Measurements from ENCODE around the gene INIP. TPM values are rescaled to one million over a fixed set of nuclear protein-coding genes. Genes with fewer than 3 reads are reported as not detected.
A peak's percentile ranks its signal among the peaks of the same experiment; 100 is the strongest.

Gene INIP
- total and polyA plus RNA-seq, 9 of the 15 experiments (the other 6 are each of a cell fraction or from before 2014, with no cell fraction given) = 11.9 to 87.9 (median 37.3) TPM

- TF ChIP-seq RBBP5 (IDR thresholded peaks at IDR 0.05; ENCODE audit: borderline replicate concordance, insufficient read depth, low read length, poor library complexity, severe bottlenecking) (peak; percentile 83), CSDE1 (IDR thresholded peaks at IDR 0.05) (no peak), SRF (CRISPR knock-in tag; IDR thresholded peaks at IDR 0.05) (no peak), TEAD1 (CRISPR knock-in tag; IDR thresholded peaks at IDR 0.05) (peak in 1 of 2 experiments; percentile 53; a peak in 1 of 4 replicates), SAFB2 (IDR thresholded peaks at IDR 0.05; ENCODE audit: borderline replicate concordance, low read depth, low read length, severe bottlenecking) (no peak), JUNB (CRISPR knock-in tag; conservative IDR thresholded peaks at IDR 0.05) (no peak), POLR2B (IDR thresholded peaks at IDR 0.05; ENCODE audit: low read depth, partially characterized antibody) (peak; percentile 82), STAG1 (CRISPR knock-in tag; IDR thresholded peaks at IDR 0.05; ENCODE audit: borderline replicate concordance) (no peak), ILF3 (IDR thresholded peaks at IDR 0.05; ENCODE audit: borderline replicate concordance) (no peak), KDM5B (IDR thresholded peaks at IDR 0.05; ENCODE audit: insufficient replicate concordance, low read depth, low read length) (peak; percentile 80), KAT8 (IDR thresholded peaks at IDR 0.05; ENCODE audit: low read depth) (no peak), ELK3 (CRISPR knock-in tag; IDR thresholded peaks at IDR 0.05) (no peak), ZNF830 (CRISPR knock-in tag; IDR thresholded peaks at IDR 0.05) (no peak), TCF7 (IDR thresholded peaks at IDR 0.05; ENCODE audit: borderline replicate concordance) (no peak), ETV1 (tag; conservative IDR thresholded peaks at IDR 0.05; ENCODE audit: low read depth) (peak; percentile 67)
- TF ChIP-seq, protein P1, sequence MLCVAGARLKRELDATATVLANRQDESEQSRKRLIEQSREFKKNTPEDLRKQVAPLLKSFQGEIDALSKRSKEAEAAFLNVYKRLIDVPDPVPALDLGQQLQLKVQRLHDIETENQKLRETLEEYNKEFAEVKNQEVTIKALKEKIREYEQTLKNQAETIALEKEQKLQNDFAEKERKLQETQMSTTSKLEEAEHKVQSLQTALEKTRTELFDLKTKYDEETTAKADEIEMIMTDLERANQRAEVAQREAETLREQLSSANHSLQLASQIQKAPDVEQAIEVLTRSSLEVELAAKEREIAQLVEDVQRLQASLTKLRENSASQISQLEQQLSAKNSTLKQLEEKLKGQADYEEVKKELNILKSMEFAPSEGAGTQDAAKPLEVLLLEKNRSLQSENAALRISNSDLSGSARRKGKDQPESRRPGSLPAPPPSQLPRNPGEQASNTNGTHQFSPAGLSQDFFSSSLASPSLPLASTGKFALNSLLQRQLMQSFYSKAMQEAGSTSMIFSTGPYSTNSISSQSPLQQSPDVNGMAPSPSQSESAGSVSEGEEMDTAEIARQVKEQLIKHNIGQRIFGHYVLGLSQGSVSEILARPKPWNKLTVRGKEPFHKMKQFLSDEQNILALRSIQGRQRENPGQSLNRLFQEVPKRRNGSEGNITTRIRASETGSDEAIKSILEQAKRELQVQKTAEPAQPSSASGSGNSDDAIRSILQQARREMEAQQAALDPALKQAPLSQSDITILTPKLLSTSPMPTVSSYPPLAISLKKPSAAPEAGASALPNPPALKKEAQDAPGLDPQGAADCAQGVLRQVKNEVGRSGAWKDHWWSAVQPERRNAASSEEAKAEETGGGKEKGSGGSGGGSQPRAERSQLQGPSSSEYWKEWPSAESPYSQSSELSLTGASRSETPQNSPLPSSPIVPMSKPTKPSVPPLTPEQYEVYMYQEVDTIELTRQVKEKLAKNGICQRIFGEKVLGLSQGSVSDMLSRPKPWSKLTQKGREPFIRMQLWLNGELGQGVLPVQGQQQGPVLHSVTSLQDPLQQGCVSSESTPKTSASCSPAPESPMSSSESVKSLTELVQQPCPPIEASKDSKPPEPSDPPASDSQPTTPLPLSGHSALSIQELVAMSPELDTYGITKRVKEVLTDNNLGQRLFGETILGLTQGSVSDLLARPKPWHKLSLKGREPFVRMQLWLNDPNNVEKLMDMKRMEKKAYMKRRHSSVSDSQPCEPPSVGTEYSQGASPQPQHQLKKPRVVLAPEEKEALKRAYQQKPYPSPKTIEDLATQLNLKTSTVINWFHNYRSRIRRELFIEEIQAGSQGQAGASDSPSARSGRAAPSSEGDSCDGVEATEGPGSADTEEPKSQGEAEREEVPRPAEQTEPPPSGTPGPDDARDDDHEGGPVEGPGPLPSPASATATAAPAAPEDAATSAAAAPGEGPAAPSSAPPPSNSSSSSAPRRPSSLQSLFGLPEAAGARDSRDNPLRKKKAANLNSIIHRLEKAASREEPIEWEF (CRISPR knock-in tag; IDR thresholded peaks at IDR 0.05) = no peak
- TF ChIP-seq, protein P2, sequence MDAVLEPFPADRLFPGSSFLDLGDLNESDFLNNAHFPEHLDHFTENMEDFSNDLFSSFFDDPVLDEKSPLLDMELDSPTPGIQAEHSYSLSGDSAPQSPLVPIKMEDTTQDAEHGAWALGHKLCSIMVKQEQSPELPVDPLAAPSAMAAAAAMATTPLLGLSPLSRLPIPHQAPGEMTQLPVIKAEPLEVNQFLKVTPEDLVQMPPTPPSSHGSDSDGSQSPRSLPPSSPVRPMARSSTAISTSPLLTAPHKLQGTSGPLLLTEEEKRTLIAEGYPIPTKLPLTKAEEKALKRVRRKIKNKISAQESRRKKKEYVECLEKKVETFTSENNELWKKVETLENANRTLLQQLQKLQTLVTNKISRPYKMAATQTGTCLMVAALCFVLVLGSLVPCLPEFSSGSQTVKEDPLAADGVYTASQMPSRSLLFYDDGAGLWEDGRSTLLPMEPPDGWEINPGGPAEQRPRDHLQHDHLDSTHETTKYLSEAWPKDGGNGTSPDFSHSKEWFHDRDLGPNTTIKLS (IDR thresholded peaks at IDR 0.05; ENCODE audit: borderline replicate concordance, low read depth) = 0 out of 2 replicates have a peak, but pooled peaks have one; percentile 56
These were observed at the start of gene INIP (continued) for GRCh38 chr9:112717661-112718331.
